NCI-H2227 (cell line): Measurements from ENCODE around the gene FOXC2.

ENCODE experiments used
- DNase-seq: peaks from one replicate; lab custom pipeline; 2025; ENCODE audit not compliant: unreplicated experiment; lab: John Stamatoyannopoulos, UW

Gene FOXC2

GRCh38 chr16:86609115-86609514 is 42.5 kb downstream of the FOXC2 start:
- DNase-seq = no peak

- no peak for DNase-seq
Measured at GRCh38 chr16:86609661-86610060, 43.0 kb downstream of the FOXC2 start.

GRCh38 chr16:86610779-86611524 is 44.3 kb downstream of the FOXC2 start:
- no peak for DNase-seq

DNA sequence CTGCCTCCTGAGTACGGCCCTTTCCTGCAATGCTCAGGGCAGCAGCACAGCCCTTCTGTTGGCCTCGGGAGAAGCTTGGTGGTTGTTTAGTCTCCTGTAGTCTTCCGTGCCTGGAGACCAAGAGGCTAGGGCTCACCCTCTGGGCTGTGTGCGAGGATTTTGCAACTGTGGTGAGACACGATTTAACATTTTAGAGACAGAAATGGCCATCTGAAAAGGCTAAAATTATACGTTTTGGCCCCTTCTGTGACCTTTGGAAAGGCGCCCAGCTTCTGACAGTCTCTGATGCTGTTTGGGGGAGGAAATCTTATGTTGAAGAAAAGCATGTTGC is 44.9 kb downstream of the FOXC2 start:
- DNase-seq = no peak

DNA sequence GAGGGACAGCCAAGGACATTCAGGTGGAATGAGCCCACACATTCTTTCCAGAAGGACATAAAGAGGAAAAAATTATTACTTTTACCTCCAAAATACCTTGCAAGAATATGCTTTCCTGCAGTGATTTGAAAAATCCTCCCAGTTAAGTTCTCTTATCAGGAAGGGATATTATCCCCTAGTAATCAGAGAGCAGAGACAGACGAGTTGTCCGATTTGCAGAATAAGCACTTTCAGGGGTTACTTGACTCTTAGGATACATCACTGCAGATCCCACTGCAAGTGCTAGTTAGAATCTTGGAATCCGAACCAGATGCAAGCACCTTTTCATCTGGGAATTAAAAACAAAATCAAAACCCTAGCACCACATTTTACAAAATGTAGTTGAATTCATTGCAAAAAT is 45.3 kb downstream of the FOXC2 start:
- no peak for DNase-seq

DNA sequence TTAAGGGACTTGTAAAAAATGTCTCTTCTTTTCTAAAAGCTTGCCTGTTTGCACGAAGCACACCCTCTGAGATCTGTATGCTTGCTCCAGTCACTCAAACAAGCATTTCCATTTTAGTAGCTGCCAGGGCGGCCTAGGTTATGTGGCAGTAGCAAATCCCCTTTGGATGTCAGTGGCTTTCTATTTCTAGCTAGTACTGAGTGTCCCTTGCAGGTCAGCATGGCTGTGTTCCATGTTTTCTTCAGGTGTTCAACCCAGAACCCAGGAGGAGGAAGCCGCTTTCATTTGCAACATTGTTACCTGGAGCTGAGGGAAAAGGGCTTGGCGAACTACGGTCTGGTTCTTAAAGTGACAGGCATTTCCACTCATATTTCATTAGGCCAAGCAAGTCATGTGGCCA is 48.1 kb downstream of the FOXC2 start:
- DNase-seq = no peak

DNA sequence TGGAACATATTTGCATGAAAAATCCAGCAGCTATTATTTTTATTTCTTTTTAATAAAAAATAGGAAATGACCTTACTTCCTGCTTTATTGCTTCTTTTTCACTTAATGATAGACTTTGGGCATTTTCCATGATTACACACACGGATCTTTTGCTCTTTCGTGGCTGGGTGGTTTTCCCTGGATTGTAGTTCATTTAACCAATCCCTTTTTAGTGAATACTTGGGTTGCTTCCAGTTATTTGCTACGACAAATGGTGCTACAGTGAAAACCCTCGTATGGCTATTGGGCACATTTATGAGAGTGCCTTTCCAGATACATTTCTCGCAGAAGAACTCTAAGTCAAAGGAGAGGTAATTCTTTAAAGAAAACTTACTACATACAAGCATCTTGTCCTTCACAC is 50.3 kb downstream of the FOXC2 start:
- no peak for DNase-seq

- DNase-seq = no peak
Measured at GRCh38 chr16:86618431-86619238, 52.0 kb downstream of the FOXC2 start.
